Stimulated activated CD8-positive, alpha-beta memory T cell treated with anti-CD3 and anti-CD28 coated beads, Interleukin-4, amount 100 ng/mL, for 24 hours (primary cell): Measurements from ENCODE around the gene KLHL29.

Source experiments
- DNase-seq: peaks from one replicate; pipeline ENCODE4 v3.0.0-alpha.2; 2020; ENCODE audit warnings: low read depth

KLHL29 gene

GRCh38 chr2:23684395-23685176 lies 299.6 kb downstream of the KLHL29 start:
- no peak for DNase-seq

GRCh38 chr2:23685181-23685580 lies 300.2 kb downstream of the KLHL29 start:
- DNase-seq = no peak

GRCh38 chr2:23685706-23686105 lies 300.7 kb downstream of the KLHL29 start:
- DNase-seq = no peak

GRCh38 chr2:23686405-23687029 lies 301.5 kb downstream of the KLHL29 start:
- no peak for DNase-seq

- DNase-seq = no peak
Observed at GRCh38 chr2:23687214-23687613, 302.2 kb downstream of the KLHL29 start.

GRCh38 chr2:23687713-23688112 lies 302.7 kb downstream of the KLHL29 start:
- no peak for DNase-seq

GRCh38 chr2:23688486-23689130 lies 303.6 kb downstream of the KLHL29 start:
- no peak for DNase-seq

- no peak for DNase-seq
Observed at GRCh38 chr2:23689131-23689700, 304.2 kb downstream of the KLHL29 start.

- no peak for DNase-seq
Observed at GRCh38 chr2:23689891-23690290, 304.9 kb downstream of the KLHL29 start.

- no peak for DNase-seq
Observed at GRCh38 chr2:23690421-23691105, 305.6 kb downstream of the KLHL29 start.

- DNase-seq = no peak
Observed at GRCh38 chr2:23691106-23691470, 306.1 kb downstream of the KLHL29 start.

GRCh38 chr2:23691565-23691964 lies 306.6 kb downstream of the KLHL29 start:
- no peak for DNase-seq

GRCh38 chr2:23692263-23692662 lies 307.3 kb downstream of the KLHL29 start:
- DNase-seq = no peak

GRCh38 chr2:23692851-23693605 lies 308.0 kb downstream of the KLHL29 start:
- DNase-seq = no peak

GRCh38 chr2:23693606-23693951 lies 308.6 kb downstream of the KLHL29 start:
- no peak for DNase-seq

GRCh38 chr2:23694058-23695045 lies 309.4 kb downstream of the KLHL29 start:
- DNase-seq = no peak

GRCh38 chr2:23695214-23695889 lies 310.4 kb downstream of the KLHL29 start:
- DNase-seq = no peak

- no peak for DNase-seq
Observed at GRCh38 chr2:23695890-23696751, 311.1 kb downstream of the KLHL29 start.

- DNase-seq = no peak
Observed at GRCh38 chr2:23696752-23697045, 311.7 kb downstream of the KLHL29 start.
